ENCODE measurements around the gene ADAMTS10.

ADAMTS10 gene

GRCh38 chr19:8600816-8601215 is 9.7 kb downstream of the ADAMTS10 start:
- Histone ChIP-seq H3K36me3 (ENCODE audit: control insufficient read depth in 5 of 5, insufficient read depth in 5 of 5, low read length in 5 of 5) (peaks cover 2 to 71% (median 61%) of the 10 kb centered on the region in 5 donors), H3K9ac (ENCODE audit: low read length in 5 of 5) (no peak overlapping the region), H3K4me1 (ENCODE audit: control insufficient read depth in 5 of 5, insufficient read depth in 5 of 5, low read length in 5 of 5) (peaks cover 0 to 8% (median under 1%) of the 10 kb centered on the region in 5 donors), H3K27me3 (ENCODE audit: control insufficient read depth in 5 of 5, insufficient read depth in 4 of 5, low read length in 5 of 5) (no peaks in the 10 kb centered on the region), H3K4me3 (ENCODE audit: low read depth in 1 of 5, low read length in 5 of 5) (no peak overlapping the region), H3K9me3 (ENCODE audit: control insufficient read depth in 5 of 5, low read length in 5 of 5) (peaks cover 0 to 9% (median 6%) of the 10 kb centered on the region in 5 donors), H3K27ac (ENCODE audit: low read depth, low read length) (no peak overlapping the region)

- Histone ChIP-seq H3K27me3 (ENCODE audit: control insufficient read depth in 5 of 5, insufficient read depth in 4 of 5, low read length in 5 of 5) (no peaks in the 10 kb centered on the region), H3K36me3 (ENCODE audit: control insufficient read depth in 5 of 5, insufficient read depth in 5 of 5, low read length in 5 of 5) (peaks cover 2 to 72% (median 62%) of the 10 kb centered on the region in 5 donors), H3K9ac (ENCODE audit: low read length in 5 of 5) (no peak overlapping the region), H3K4me3 (ENCODE audit: low read depth in 1 of 5, low read length in 5 of 5) (no peak overlapping the region), H3K27ac (ENCODE audit: low read depth, low read length) (no peak overlapping the region), H3K9me3 (ENCODE audit: control insufficient read depth in 5 of 5, low read length in 5 of 5) (peaks cover 0 to 6% (median 5%) of the 10 kb centered on the region in 5 donors), H3K4me1 (ENCODE audit: control insufficient read depth in 5 of 5, insufficient read depth in 5 of 5, low read length in 5 of 5) (peaks cover 0 to 14% (median 7%) of the 10 kb centered on the region in 5 donors)
Measured at GRCh38 chr19:8600064-8600463, 10.5 kb downstream of the ADAMTS10 start.

GRCh38 chr19:8596168-8596567 is 14.3 kb downstream of the ADAMTS10 start:
- Histone ChIP-seq H3K4me3 (ENCODE audit: low read depth in 1 of 5, low read length in 5 of 5) (no peak overlapping the region), H3K36me3 (ENCODE audit: control insufficient read depth in 5 of 5, insufficient read depth in 5 of 5, low read length in 5 of 5) (peaks cover 0 to 43% (median 39%) of the 10 kb centered on the region in 5 donors), H3K9ac (ENCODE audit: low read length in 5 of 5) (no peak overlapping the region), H3K27me3 (ENCODE audit: control insufficient read depth in 5 of 5, insufficient read depth in 4 of 5, low read length in 5 of 5) (peaks cover 0 to 3% (median 0%) of the 10 kb centered on the region in 5 donors), H3K27ac (ENCODE audit: low read depth, low read length) (no peak overlapping the region), H3K9me3 (ENCODE audit: control insufficient read depth in 5 of 5, low read length in 5 of 5) (peaks cover 0 to 4% (median 0%) of the 10 kb centered on the region in 5 donors), H3K4me1 (ENCODE audit: control insufficient read depth in 5 of 5, insufficient read depth in 5 of 5, low read length in 5 of 5) (peaks cover 7 to 35% (median 31%) of the 10 kb centered on the region in 5 donors)

DNA sequence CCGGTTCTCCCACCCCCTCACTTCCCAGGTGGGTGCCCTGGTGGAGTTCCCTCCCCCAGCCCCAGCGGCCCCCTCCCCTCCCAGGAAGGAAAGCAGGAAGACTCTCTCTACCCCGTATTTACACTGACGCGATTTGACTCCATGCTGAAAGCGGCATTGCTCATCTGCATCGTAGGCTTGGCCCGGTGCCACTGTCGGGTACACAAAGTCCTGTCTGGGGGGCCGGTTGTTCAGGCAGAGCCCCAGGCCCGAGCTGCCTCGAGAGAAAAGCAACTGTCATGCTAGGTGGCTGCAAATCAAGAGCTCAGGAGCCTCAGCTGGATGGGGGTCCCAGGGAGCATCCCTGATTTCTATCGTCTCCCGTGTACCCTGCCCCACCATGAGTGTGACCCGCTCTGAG is 14.9 kb downstream of the ADAMTS10 start:
- no peak overlapping the region for H3K27ac ChIP-seq (ENCODE audit: low read depth, low read length)
- peaks cover 7 to 35% (median 31%) of the 10 kb centered on the region in 5 donors for H3K4me1 ChIP-seq (ENCODE audit: control insufficient read depth in 5 of 5, insufficient read depth in 5 of 5, low read length in 5 of 5)
- H3K9ac ChIP-seq (ENCODE audit: low read length in 5 of 5): no peak overlapping the region
- peaks cover 0 to 4% (median 0%) of the 10 kb centered on the region in 5 donors for H3K9me3 ChIP-seq (ENCODE audit: control insufficient read depth in 5 of 5, low read length in 5 of 5)
- H3K36me3 ChIP-seq (ENCODE audit: control insufficient read depth in 5 of 5, insufficient read depth in 5 of 5, low read length in 5 of 5): peaks cover 0 to 38% (median 34%) of the 10 kb centered on the region in 5 donors
- no peak overlapping the region for H3K4me3 ChIP-seq (ENCODE audit: low read depth in 1 of 5, low read length in 5 of 5)
- peaks cover 0 to 3% (median 0%) of the 10 kb centered on the region in 5 donors for H3K27me3 ChIP-seq (ENCODE audit: control insufficient read depth in 5 of 5, insufficient read depth in 4 of 5, low read length in 5 of 5)

GRCh38 chr19:8593931-8594330 is 16.6 kb downstream of the ADAMTS10 start:
- Histone ChIP-seq H3K4me1 (ENCODE audit: control insufficient read depth in 5 of 5, insufficient read depth in 5 of 5, low read length in 5 of 5) (peaks cover 9 to 35% (median 31%) of the 10 kb centered on the region in 5 donors), H3K9ac (ENCODE audit: low read length in 5 of 5) (no peak overlapping the region), H3K9me3 (ENCODE audit: control insufficient read depth in 5 of 5, low read length in 5 of 5) (peaks cover 0 to 4% (median 0%) of the 10 kb centered on the region in 5 donors), H3K27ac (ENCODE audit: low read depth, low read length) (no peak overlapping the region), H3K36me3 (ENCODE audit: control insufficient read depth in 5 of 5, insufficient read depth in 5 of 5, low read length in 5 of 5) (peaks cover 0 to 35% (median 26%) of the 10 kb centered on the region in 5 donors), H3K4me3 (ENCODE audit: low read depth in 1 of 5, low read length in 5 of 5) (no peak overlapping the region), H3K27me3 (ENCODE audit: control insufficient read depth in 5 of 5, insufficient read depth in 4 of 5, low read length in 5 of 5) (peaks cover 0 to 3% (median 0%) of the 10 kb centered on the region in 5 donors)

DNA sequence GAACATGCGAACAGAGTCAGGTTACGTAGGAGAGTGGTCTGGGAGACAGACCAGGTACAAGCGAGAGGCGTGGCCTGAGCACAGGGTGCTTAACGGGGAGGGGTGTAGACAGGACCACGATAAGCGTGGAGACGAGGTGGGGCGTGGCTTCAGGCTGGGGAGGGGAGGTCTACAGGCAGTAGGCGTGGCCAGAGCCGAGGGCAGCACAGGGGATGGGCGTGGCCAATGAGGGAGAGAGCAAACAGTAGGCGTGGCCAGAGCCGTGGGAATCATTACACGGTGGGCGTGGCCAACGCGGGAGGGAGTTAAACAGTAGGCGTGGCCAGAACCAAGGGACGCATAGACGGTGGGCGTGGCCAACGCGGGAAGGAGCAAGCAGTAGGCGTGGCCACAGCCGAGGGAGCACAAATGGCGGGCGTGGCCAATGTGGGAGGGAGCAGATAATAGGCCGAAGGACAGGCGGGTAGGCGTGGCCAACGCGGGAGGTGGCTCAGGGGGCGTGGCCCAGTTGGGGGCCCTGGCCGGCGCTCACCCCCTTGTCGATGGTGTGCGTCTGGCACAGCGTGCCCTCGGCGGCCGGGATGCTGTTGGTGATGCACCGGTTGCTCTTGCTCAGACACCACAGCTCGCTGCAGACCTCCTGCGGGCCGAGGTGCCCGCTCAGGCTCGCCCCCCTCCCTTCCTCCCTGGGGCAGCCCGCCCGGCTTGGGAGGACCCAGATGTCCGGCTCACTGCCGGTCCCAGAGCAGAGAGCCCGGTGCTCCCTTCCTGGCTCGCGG is 18.1 kb downstream of the ADAMTS10 start:
- Histone ChIP-seq H3K4me1 (ENCODE audit: control insufficient read depth in 5 of 5, insufficient read depth in 5 of 5, low read length in 5 of 5) (peaks cover 9 to 35% (median 31%) of the 10 kb centered on the region in 5 donors), H3K36me3 (ENCODE audit: control insufficient read depth in 5 of 5, insufficient read depth in 5 of 5, low read length in 5 of 5) (peaks cover 0 to 31% (median 21%) of the 10 kb centered on the region in 5 donors), H3K27ac (ENCODE audit: low read depth, low read length) (no peak overlapping the region), H3K27me3 (ENCODE audit: control insufficient read depth in 5 of 5, insufficient read depth in 4 of 5, low read length in 5 of 5) (peaks cover 0 to 3% (median 0%) of the 10 kb centered on the region in 5 donors), H3K4me3 (ENCODE audit: low read depth in 1 of 5, low read length in 5 of 5) (peak overlapping the region; percentile 51 to 69 (median 62)), H3K9ac (ENCODE audit: low read length in 5 of 5) (peak overlapping the region in 1 of 5 donors; percentile 41), H3K9me3 (ENCODE audit: control insufficient read depth in 5 of 5, low read length in 5 of 5) (peaks cover 0 to 4% (median 0%) of the 10 kb centered on the region in 5 donors)

DNA sequence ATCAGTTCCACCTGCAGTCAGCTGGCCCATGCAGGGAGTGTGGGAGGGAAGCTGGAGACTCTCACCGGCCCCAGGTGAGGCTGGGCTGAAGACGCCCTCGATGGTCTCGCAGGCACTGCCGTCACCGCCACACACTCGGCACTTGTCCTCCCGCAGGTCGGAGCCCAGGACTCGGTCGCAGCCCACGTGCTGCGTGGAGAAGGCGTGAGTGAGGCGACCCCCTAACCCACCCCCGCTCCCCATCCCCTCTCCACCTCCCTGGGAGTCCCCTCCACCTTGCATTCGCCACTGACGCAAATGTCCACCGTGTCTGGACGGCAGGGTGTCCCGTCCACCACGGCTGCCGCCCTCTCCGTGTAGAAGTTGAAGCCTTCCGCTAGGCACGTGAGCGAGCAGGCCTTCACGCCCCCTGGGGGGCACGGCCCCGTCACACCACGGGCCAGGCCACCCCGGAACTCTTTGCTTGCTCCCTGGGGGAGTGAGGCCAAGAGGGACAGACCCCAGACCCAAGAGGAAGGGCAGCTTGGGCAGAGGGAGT is 21.3 kb downstream of the ADAMTS10 start:
- Histone ChIP-seq H3K9ac (ENCODE audit: low read length in 5 of 5) (no peak overlapping the region), H3K36me3 (ENCODE audit: control insufficient read depth in 5 of 5, insufficient read depth in 5 of 5, low read length in 5 of 5) (peaks cover 0 to 41% (median 26%) of the 10 kb centered on the region in 5 donors), H3K4me3 (ENCODE audit: low read depth in 1 of 5, low read length in 5 of 5) (no peak overlapping the region), H3K27me3 (ENCODE audit: control insufficient read depth in 5 of 5, insufficient read depth in 4 of 5, low read length in 5 of 5) (peaks cover 0 to 3% (median 0%) of the 10 kb centered on the region in 5 donors), H3K27ac (ENCODE audit: low read depth, low read length) (no peak overlapping the region), H3K4me1 (ENCODE audit: control insufficient read depth in 5 of 5, insufficient read depth in 5 of 5, low read length in 5 of 5) (peaks cover 9 to 20% (median 18%) of the 10 kb centered on the region in 5 donors), H3K9me3 (ENCODE audit: control insufficient read depth in 5 of 5, low read length in 5 of 5) (peaks cover 0 to 4% (median 0%) of the 10 kb centered on the region in 5 donors)

GRCh38 chr19:8585894-8586750 is 24.4 kb downstream of the ADAMTS10 start:
- no peak overlapping the region for H3K4me3 ChIP-seq (ENCODE audit: low read depth in 1 of 5, low read length in 5 of 5)
- peaks cover 0 to 46% (median 26%) of the 10 kb centered on the region in 5 donors for H3K36me3 ChIP-seq (ENCODE audit: control insufficient read depth in 5 of 5, insufficient read depth in 5 of 5, low read length in 5 of 5)
- H3K4me1 ChIP-seq (ENCODE audit: control insufficient read depth in 5 of 5, insufficient read depth in 5 of 5, low read length in 5 of 5): peaks cover 0 to 3% (median 0%) of the 10 kb centered on the region in 5 donors
- no peaks in the 10 kb centered on the region for H3K9me3 ChIP-seq (ENCODE audit: control insufficient read depth in 5 of 5, low read length in 5 of 5)
- no peak overlapping the region for H3K27ac ChIP-seq (ENCODE audit: low read depth, low read length)
- no peak overlapping the region for H3K9ac ChIP-seq (ENCODE audit: low read length in 5 of 5)
- H3K27me3 ChIP-seq (ENCODE audit: control insufficient read depth in 5 of 5, insufficient read depth in 4 of 5, low read length in 5 of 5): no peaks in the 10 kb centered on the region

- Histone ChIP-seq H3K27me3 (ENCODE audit: control insufficient read depth in 5 of 5, insufficient read depth in 4 of 5, low read length in 5 of 5) (no peaks in the 10 kb centered on the region), H3K27ac (ENCODE audit: low read depth, low read length) (no peak overlapping the region), H3K4me1 (ENCODE audit: control insufficient read depth in 5 of 5, insufficient read depth in 5 of 5, low read length in 5 of 5) (peaks cover 0 to 4% (median 3%) of the 10 kb centered on the region in 5 donors), H3K9me3 (ENCODE audit: control insufficient read depth in 5 of 5, low read length in 5 of 5) (no peaks in the 10 kb centered on the region), H3K9ac (ENCODE audit: low read length in 5 of 5) (no peak overlapping the region), H3K36me3 (ENCODE audit: control insufficient read depth in 5 of 5, insufficient read depth in 5 of 5, low read length in 5 of 5) (peaks cover 0 to 46% (median 26%) of the 10 kb centered on the region in 5 donors), H3K4me3 (ENCODE audit: low read depth in 1 of 5, low read length in 5 of 5) (no peak overlapping the region)
Measured at GRCh38 chr19:8584965-8585893, 25.3 kb downstream of the ADAMTS10 start.
